SK-N-DZ (cell line): Measurements from ENCODE around the gene PGBD5.

ENCODE experiments used
- DNase-seq: peaks from one replicate; pipeline ENCODE4 v3.0.0-alpha.2; 2015; ENCODE audit warnings: low spot score

The PGBD5 gene

DNA sequence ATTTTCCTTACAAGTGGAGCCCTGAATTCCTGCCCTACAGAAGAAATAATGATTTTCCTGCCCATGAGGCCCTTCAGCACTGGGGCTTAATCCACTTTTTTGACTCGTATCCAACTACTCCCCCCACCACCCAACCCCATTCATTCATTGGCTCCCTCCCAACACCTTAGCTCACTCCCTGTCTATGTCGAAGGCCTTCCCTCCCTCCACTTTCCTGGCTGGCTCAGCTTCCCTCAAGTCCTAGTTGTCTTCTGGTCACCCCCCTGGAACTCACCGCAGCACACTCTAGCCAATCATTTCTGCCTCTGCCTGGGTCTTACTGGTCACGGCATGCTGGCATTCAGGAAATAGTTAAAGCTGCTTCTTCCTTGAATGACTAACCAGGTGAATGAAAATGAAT lies 118.9 kb downstream of the PGBD5 start:
- DNase-seq = no peak

DNA sequence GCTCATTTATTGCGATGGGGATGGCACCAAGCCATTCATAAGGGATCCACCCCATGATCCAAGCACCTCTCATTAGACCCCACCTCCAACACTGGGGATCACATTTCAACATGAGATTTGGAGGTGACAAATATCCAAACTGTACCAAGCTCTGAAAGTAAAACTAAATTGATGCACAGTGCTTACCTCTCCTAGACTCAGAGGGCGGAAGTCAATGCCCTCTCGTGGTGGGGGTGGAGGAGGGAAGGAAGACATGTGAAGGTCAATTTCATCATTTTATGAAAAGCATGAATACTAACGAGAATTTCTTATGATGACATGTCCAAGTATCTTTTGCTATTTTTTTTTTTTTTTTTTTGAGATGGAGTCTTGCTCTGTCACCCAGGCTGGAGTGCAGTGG lies 120.0 kb downstream of the PGBD5 start:
- no peak for DNase-seq

DNA sequence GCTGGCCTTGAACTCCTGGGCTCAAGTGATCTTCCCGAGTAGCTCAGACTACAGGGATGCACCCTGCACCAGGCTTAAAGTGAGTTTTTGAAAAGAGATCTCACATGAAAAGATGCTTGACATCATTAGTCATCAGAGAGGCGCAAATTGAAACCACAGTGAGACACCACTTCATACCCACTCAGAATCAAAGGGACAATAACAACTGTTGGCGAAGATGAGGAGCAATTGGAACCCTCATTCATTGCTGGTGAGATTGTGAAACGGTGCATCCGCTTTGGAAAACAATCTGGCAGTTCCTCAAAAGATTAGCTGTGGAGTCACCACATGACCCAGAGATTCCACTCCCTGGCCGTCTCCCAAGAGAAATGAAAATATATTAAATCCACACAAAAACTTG lies 122.3 kb downstream of the PGBD5 start:
- no peak for DNase-seq

DNA sequence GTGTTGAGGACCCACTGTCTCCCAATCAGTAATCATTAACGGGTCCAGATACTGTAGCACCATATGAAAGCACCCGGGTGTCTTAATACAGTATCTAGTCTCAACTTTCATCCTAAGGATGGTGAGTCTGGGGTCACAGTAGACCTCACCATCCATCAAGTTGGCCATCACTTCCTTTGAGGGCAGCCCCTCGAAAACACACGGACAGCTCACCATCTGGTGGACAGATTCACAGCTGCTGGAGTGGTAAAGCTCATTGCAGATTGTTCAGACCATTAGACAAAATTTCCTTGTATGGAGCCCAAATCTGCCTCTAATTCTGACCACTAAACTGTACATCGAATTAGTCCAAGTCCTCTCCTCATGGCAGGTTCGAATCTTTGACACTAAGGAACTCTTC lies 123.1 kb downstream of the PGBD5 start:
- DNase-seq = no peak

DNA sequence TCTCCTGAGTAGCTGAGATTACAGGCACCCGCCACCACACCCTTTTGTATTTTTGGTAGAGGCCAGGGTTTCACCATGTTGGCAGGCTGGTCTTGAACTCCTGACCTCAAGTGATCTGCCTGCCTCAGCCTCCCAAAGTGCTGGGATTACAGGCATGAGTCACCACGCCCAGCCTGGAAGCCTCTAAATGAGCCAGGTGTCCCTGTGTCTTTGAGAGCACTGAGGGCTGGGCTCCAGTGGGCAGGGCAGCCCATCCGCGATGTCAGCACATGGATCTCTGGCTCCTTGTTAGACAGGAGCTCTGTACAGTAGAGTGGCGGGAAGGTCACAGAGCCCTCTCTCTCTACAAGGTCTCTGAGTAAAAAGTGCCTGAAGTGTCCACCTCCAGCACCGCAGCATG lies 124.3 kb downstream of the PGBD5 start:
- no peak for DNase-seq

DNA sequence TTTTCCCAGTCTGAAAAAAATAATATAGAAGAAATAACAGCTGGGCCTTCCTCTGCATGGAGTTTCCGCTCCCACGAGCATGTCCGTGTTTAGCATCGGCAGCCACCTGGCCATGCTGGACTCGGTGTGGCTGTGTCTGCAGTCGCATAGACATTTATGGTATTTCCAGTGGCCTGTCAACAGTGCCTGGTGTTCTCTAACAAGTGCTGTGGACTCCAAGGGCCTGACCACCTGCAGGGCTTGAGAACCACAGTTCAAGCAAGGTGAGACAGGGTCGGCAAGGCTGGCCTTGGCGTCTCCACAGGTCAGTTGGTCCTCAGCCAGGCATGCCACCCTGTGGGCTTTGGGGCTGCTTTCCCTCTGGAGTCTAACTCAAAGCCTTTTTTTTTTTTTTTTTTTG lies 124.8 kb downstream of the PGBD5 start:
- DNase-seq = no peak

DNA sequence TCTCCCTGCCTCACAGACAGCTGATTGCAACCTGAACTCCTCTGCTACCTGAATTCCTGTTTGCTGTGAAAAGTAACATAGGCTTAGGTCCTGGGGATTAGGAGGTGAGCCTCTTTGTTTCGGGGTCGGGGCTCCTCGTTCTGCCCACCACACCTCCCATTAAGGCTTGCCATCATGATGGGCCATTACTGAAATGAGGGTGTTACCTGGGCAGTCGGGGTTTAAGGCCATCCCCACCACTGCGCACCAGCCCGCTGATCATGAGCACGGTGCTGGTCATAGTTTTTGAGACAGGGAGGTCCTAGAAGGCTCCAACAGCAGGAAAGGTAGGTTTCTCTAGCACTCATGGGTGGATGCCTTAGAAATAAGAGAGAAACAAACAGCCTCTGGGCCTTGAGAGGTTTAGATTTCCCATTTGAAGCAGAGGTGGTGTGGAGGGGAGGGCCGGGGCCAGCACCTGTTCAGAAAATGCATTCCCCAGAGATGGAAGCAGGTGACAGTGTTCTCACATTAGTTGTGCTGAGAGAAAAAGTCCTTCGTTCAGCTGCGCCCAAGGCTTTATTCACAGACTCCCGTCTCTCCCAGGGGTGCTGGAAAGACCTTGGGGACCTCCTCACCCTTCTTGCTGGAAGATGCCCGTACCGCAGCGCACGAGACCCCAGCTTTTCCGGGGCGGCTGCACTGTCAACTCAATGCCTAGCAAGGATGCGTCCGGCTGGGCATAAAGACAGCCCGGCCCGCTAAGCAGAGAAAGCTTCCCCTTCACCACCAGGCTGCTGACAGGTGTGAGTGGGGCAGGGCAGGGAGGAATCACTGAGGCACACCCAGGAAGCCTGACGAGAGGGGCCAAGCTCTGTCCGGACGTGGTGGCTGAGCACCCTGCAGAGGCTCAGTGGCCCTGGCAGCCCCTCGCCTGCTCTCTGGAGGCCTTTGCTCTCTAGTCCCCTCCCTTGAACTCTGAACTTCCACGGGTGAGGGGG lies 125.5 kb downstream of the PGBD5 start:
- DNase-seq = no peak

DNA sequence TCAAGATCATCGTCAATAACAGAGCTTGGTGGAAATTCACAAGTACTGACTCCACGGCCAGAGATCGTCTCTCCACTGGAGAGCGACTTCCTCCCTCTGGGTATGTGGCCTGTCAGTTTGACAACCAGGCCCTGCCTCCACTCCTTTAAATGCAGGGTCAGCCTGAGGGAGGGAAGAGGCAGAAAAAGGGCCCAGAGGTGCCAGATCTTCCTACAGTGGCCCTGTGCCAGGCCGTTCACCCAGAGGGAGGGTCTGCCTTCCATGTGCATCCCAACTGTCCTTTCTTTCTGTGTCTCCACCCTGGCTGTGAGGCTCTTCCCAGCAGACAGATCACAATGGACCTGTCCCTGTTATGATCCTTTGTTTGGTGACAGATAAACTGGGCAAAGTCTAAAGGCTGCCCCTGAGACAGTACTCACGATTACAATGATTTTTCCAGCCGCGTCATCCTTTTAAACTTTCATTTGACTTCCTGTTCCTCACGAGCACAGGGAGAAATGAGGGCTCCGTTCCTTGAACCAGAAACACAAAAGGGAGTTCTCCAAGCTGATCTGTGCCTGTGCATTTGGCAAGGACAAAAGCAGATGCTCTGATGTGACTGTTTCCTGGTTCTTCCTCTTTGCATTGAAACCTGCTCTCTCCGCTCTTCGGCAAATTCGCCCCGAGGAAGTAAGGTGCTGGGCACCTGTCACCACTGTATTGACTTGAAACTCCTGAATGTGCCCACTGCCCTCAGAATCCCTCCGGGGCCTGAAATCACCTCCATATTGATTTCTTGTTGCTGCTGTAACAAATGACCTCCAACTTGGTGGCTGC lies 126.7 kb downstream of the PGBD5 start:
- no peak for DNase-seq

DNA sequence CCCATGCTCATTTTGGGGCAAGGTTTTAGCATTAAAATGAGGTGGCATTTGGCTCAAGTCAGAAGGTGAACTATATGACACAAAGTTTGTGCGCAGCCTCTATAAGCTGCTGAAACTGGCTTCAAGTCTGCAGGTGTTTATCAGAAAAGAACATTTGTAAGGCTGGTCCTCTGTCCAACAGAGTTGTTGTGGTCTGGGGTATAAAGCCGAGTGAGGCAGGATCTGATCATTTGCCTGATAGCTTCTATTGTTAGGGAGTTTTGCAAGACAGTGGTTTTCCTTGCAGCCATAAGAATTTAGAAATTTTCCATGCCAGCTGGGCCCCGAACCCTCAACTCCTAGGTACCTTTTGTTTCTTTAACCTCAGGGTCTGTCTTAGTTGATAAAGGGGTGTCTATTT lies 130.8 kb downstream of the PGBD5 start:
- no peak for DNase-seq

DNA sequence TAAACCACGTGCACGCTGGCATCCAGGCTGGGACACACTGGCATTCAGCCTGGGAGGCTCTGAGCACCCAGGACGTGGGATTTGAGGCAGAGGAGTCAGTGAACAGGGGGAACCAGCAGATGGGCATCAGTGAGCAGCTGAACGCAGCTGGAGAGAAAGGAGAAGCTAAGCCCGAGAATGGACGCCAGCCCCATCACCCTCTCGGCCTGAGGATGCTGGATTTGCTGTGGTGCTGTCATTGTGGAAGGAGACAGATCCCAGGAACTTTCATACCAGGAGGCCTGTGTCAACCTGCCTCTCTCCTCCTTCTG lies 132.8 kb downstream of the PGBD5 start:
- DNase-seq = no peak

DNA sequence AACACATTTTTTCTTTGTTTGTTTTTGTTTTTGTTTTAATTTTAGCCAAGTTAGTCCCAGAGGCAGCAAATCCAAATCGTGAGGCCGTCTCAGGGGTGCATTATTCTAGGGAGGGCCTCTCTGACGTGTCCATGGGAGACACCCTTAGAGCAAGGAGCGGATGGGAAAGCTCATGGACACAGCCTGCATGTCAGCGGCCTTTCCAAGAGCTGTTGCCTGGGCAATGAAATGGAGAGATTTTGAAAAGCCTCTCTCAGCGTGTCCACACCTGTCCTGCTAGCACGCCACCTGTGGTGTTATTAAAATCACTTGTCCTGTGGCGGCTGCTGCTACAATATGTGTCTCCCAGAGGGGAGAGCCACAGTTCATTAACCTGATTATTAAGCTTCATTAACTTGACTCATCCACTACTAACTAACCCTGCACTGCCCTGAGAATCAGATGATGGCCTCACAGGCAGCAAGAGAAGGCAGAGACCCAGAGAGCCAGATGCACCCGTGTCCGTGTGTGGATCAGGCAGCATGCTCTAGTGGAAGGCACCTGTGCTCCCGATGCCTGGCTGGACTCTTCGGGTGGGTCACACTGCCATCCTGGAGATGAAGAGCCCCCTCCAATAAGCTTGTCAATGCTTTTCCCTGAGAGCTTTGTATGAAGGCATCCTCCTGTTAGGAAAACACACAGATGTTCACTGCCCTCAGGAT lies 133.3 kb downstream of the PGBD5 start:
- no peak for DNase-seq

DNA sequence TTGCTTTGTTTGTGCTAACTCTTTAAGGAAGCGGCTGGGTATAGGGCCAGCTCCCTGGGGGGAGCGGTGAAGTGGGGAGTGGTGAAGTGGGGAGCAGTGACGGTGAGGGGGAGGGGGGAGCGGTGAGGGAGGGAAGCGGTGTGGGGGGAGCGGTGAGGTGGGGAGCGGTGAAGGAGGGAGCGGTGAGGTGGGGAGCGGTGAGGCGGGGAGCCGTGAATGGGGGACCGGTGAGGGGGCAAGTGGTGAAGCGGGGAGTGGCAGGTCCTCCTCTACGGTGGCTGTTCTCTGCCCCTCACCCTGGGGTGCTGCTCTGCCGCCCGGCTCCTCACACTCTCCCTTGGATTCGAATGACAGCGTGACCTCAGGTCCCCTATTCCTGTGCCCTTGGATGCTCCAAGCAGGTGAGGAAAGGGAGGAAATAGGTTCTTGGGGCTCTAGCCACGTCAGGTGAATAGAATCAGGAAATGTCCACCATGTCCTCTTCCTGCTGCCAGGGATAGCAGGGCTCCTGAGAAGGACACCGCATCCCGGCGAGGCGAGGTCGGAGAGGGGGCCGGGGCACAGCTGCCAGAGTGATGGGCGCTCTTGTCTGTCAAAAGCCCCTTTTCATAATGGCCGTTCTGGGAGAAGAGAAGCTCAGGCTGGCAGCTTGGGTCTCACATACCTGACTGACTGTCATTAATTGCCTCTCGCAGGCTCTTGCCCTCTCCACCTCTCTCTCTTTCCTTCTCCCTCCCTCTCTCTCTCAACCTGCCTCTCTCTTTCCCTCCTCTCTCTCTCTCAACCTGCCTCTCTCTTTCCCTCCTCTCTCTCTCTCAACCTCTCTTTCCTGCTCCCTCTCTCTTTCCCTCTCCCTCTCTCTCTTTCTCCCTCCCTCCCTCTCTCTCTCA lies 134.2 kb downstream of the PGBD5 start:
- DNase-seq = no peak

DNA sequence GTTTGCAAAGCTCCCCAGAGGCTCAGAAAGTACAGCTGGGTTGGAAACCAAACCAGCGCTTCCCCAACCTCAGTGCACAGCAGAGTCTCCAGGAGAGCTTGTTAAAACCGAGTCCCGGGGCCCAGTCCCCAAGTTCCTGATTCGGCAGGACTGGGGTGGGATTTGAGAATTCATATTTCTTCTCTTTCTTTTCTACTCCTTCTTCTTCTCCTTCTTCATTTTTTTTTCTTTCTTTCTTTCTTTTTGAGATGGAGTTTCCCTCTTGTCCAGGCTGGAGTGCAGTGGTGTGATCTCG lies 136.8 kb downstream of the PGBD5 start:
- DNase-seq = no peak

DNA sequence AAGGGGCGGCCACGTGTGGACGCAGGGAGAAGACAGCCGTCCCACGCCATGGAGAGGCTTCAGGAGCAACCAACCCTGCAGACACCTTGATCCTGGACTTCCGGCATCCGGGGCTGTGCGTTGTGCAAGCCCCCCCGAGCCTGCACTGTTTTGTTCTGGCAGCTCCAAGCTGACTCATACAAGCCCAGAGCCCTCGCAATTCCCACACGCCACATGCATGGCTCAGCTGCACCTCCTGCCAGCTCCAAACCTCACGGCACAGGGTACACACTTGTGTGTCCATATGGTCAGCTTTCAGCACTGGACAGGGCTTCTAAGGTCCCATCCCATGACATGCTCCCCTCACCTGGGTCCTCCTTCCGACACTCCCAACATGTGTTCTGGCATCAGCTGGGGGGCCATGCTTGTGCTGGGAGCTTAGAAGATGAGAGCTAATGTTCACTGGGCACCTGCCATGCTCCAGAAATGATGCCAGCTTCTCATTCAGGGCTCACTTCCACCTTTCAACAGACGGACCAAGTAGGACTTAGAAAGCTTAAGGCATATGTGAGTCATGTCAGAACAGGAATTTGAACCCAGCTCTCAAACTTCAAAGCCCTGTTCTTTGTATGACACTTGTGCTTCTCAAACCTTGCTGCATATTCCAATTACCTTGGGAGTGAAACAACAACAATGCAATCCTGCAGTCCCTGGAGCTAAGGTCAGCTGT lies 137.3 kb downstream of the PGBD5 start:
- DNase-seq = no peak

DNA sequence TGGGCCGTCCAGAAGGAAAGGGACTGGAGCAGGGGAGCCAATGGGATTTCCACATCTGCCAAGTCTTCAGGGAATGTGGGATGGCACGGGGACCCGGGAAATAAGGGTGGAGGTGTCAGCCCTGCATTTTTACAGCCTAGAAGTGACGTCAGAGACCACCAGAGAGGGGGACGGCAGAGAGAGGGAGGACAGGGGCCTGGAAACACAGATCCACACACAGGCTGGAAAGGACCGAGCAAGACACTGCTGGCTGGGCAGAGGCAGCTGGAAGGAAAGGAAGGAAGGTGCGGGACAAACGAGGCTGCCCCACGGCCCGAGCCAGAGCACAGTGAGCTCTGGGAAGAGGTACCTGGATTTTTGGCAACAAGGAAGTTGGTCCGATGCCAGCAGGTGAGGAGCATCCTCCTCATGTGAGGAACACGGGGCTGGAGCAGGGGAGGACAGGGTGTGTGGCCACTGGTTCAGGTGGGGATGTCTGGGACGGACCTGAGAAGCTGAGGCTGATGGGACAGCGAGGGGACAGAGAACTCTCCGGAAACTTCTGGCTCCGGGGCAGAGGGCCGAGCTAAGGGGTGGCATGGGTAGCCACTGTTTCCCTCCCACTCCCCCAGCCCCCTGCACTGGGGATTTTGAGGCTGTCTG lies 138.3 kb downstream of the PGBD5 start:
- DNase-seq = no peak

DNA sequence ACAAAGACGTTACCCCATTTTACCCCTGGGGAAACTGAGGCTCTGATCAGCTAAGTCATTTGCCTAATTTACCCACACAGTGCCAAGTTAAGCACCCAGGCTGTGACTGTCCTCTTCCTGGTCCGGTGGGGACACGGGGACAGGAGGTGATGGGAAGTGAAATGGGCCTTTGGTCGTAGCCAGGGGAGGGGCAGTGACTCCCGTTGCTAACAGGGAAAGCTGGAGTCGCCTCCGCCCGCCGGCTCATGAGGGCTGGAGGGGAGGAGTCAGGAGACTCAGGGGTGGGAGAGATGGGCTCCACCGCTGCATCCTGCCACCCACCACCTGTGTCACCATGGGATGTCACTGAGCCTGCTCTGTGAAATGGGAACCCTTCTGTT lies 139.3 kb downstream of the PGBD5 start:
- DNase-seq = no peak

DNA sequence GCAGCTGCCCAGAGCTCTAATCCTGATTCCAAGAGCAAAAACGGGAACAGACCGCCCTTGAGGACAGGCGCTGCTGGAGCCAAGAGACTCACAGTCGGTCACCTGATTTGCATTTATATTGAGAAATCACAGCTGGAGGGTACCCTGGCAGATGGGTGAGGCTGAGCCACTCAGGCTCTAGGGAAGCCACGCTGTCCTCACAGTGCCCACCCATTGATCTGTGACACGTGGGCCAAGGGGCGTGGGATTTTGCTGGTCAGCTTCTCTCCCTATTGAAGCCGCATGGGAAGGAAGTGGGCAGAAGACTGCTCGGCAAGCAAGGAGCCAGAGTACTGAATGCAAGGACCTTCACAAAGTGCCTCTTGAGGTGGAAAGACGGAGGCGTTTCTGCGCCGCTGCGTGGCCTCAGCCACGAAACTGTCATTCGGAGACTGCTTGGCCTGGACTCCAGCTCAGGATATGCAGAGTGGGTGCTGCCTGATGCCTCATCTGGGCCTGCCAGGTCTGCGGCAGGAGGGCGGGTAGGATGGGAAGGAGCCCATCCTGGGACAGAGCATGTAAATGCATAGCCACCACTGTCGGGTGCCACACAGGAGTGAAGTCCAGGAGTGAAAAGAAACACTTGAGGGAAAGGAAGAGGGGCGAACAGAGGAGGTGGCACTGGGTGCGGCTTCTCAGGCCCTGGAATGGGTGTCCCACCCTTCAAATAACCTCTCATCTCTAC lies 139.8 kb downstream of the PGBD5 start:
- DNase-seq = no peak

DNA sequence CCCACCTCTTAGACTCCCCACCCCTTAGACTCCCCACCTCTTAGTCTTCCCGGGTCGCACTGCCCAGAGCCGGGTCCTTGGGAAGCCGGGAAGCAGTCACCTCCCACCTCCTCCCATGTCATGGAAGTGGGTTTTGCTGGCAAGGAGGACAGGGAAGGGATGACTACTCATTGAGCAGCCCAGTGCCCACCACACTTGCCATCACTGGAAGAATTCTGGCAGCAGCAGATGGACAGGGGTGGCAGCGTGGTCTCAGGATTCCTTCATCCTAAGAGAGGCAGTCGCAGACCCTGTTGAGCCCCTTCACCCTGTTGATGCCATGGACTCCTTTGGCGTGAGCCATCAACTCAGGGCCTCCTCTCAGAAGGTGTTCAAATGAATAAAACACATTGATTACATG lies 140.8 kb downstream of the PGBD5 start:
- no peak for DNase-seq

DNA sequence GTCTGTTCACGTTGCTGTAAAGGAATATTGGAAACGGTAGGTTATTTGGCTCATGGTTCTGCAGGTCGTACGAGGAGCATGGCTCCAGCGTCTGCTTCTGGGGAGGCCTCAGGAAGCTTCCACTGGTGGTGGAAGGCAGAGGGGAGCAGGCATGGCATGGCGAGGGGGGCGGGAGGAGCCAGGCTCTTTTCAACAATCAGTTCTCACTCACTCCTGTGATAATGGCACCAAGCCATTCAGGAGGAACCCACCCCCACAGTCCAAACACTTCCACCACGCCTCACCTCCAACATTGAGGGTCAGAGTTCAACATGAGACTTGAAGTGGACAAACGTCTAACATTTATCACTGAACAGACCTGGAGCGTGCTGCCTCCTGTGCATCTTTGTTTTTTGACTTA lies 141.2 kb downstream of the PGBD5 start:
- no peak for DNase-seq

DNA sequence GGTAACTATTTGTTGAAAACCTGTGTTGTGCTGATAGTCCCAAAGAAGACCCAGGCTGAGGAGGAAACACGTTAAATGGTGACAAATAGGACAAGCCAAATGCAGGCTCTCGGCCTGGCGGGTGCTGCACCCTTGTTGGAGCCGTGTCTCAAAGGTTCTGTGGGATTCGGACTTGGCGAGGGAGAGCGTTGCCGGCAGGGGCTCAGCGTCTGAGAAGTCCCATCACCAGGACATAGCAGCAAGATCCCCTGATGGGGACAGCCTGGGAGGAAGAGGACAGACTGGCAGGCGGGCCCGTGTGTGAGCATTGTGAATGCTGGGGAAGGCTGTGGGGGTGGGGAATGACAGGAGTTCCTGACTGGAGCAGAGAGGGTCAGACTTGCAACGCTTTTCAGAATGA lies 142.5 kb downstream of the PGBD5 start:
- no peak for DNase-seq
